Measurements from ENCODE around the gene KCTD14.
"Not testable (repeated sequence)": the region's sequence is repeated elsewhere in the genome, so short reads cannot be mapped to it uniquely, and the experiment has no call there.

The KCTD14 gene

DNA sequence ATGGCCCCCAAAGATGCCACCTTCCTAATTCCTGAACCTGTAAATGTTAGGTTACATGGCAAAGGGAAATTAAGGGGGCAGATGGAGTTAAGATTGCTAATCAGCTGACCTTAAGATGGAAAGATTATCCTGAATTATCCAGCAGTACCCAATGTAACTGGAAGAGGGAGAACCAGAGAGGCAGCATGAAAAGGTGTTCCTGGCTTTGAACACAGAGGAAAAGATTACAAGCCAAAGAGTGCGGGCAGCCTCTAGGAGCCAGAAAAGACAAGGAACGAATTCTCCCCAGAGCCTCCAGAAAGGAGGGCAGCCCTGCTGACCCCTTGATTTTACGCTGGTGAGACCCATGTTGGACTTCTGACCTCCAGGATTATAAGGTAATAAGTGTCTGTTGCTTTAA, 25.5 kb upstream of the KCTD14 start:
- no peak for DNase-seq

DNA sequence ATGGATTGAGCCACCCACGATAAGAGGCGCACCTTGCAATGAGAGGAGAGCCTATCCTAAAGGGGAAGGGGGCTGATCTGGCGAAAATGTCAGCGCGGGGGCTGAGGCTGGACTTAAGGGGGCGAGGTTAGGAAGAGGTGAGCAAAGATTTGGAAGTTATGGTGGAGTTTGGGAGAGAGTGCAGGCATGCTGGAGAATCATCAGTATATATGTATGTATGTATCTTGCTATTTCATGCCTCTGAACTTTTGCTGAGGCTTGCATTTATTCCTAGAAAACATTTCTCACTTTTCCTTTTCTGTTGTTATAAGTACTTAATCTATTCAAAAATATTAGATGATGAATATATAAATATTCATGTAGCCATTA, 23.4 kb upstream of the KCTD14 start:
- no peak for DNase-seq

DNA sequence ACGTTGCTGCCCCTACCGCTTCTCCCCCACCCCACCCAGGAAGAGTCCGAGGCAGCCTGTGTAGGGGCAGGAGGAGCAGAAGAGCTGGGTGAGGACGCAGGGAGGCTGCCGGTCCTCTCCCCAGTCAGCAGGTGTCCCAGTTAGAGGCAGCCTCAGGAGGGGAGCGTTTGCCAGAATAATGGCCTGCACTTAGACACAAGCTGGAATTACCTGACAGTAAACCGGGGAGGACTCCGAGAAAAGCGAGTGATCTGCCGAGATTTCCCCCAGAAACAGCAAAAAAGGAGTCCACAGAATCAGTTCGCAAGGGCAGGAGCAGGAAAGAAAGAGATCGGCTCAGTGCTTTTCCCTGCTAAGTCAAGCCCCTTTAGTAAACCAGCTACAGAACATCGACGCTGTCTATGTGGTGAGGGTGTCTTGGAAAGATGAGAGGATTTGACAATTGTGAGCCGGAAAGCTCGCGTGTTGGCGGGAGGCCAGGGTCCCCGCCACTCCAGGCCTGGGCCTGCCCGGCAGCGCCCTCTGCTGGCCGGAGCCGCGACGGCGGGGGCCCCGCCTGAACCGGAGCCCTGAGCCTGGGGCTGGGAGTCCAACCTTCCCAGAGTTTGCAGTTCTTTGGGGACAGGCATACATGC, 22.9 kb upstream of the KCTD14 start:
- peak in 51 of 56 donors; percentile 33 to 89 (median 75) for DNase-seq

DNA sequence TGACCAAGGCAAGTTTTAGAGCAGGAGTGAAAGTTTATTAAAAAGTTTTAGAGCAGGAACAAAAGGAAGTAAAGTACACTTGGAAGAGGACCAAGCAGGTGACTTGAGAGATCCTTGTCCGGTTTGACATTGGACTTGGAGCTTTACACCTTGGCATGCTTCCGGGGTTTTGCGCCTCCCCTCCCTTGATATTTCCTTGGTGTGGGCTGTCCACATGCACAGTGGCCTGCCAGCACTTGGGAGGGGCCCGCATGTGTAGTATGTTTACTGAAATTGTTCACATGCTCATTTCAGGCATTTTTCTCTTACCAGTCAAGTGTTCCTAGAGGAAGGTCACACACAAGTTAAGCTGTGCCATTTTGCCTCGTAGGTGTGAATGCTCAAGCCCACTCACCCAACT, 21.6 kb upstream of the KCTD14 start:
- no peak for DNase-seq

DNA sequence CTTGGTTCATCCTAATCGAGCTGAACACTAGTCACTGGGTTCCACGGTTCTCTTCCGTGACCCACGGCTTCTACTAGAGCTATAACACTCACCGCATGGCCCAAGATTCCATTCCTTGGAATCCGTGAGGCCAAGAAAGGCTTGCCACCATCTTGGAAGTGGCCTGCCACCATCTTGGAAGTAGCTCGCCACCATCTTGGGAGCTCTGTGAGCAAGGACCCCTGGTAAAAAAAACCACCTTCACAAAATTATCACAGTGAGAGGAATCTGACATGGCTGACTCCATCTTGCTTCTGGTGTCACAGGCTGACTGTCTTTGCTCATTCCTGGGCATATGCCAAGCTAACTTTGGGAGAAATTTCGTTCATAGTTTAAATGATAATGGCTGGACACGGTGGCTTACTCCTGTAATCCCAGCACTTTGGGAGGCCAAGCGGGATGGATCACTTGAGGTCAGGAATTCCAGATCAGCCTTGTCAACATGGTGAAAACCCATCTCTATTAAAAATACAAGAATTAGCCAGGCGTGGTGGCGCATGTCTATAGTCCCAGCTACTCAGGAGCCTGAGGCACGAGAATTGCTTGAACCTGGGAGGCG, 18.9 kb upstream of the KCTD14 start:
- no peak for DNase-seq

DNA sequence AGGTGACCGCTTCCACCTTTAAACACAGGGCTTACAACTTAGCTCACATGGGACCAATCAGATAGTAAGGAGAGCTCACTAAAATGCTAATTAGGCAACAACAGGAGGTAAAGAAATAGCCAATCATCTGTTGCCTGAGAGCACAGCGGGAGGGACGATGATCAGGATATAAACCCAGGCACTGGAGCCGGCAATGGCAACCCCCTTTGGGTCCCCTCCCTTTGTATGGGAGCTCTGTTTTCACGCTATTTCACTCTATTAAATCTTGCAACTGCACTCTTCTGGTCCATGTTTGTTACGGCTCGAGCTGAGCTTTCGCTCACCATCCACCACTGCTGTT, 18.3 kb upstream of the KCTD14 start:
- not testable (repeated sequence) for DNase-seq

DNA sequence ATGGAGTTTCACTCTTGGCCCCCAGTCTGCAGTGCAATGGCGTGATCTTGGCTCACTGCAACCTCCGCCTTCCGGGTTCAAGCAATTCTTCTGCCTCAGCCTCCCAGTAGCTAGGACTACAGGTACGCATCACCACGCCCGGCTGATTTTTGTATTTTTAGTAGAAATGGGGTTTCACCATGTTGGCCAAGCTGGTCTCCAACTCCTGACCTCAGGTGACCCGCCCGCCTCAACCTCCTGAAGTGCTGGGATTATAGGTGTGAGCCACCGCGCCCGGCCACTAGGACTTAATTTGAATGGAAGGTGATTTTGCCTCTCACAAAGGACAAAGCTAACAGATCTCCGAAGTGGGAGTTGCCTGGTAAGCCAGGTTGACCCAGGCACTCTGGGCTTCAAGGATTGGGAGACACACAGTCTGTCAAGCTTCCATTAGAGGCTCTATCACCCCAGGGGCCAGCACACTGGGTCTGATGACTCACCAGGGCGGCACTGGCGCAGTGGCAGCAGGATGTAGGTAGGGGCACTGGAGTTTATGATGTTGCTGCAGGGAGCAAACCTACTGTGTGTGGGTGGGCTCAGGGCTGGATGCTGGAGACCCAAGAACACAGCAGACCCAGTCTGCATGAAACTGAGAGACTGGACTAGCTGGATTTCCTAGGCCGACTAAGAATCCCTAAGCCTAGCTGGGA, 17.8 kb upstream of the KCTD14 start:
- no peak for DNase-seq

DNA sequence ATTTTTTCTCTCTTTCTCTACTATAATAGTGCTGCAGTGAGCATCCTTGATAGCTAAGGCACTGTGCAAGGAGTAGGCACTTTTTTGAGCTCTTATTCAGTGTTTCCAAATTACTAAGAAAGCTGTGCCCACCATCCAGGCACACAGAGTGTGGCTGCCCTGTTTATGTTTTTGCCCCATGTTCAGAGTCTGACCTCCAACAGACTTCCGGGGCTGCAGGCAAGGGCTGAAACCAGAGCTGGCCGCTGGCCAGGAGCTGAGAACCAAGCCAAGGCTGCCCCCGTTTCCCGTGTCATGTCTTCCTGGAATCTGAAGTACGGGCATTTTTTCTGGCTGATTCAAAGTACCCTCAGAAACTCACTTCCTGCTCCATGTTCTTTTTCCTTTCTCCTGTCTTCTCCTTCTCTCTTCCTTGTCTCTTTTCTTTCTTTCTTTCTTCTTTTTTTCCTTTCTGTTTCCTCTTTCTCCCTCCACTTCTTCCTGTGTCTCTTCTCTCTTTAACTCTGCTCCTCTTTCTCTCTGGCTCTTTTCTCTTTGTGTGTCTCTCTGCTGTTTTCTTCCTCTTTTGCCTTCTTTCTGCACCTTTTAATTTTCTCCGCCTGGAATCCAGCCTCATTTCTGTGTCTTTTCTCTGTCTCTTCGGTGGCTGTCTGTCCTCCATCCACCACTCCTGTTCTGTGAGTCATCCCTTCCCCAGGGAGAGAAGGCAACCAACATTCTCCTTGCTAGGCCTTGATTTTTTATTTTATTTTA, 17.0 kb upstream of the KCTD14 start:
- peak in 40 of 56 donors; percentile 4 to 72 (median 26) for DNase-seq

DNA sequence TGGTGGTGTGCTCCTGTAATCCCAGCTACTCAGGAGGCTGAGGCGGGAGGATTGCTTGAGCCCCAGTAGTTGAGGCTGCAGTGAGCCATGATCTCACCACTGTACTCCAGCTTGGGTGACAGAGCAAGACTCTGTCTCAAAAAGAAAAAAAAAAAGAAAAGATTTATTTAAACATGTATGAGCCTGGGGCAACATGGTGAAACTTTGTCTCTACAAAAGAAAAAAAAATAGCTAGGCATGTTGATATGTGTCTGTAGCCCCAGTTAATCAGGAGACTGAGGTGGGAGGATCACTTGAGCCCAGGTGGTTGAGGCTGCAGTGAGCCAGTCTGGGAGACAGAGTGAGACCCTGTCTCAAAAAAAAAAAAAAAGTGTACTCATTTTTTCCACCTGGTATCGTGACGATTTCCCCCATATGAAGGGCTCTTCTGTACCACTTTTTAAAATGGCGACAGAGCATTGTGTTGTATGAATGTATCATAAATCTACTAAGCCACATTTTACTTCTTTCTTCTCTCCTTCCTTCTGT, 16.4 kb upstream of the KCTD14 start:
- DNase-seq: no peak

DNA sequence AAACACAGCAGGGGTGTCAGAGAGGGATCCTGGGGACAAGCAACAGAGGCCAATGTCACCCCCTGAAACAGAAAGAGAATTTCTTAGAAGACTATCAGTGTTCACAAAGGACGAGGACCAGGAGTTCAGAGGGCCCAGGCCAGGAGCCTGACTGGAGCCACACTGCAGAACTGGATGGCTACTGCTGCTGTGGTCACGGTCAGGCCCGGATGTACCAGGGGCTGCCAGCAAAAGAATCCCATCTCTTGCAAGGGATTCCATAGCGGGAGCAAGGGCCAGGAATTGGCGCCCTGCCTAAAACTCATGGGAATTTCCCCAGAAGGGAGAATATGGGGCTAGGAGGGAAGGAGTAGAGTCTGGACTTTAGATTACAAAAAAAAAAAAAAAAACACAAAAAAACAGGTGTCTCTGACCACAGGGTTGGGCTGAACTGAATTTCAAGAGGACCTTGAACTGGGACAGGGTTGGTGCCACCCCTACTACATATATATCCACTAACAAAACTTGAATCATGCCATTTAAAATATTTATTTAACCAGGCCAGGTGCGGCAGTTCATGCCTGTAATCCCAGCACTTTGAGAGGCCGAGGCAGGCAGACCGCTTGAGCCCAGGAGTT, 15.7 kb upstream of the KCTD14 start:
- DNase-seq: no peak

DNA sequence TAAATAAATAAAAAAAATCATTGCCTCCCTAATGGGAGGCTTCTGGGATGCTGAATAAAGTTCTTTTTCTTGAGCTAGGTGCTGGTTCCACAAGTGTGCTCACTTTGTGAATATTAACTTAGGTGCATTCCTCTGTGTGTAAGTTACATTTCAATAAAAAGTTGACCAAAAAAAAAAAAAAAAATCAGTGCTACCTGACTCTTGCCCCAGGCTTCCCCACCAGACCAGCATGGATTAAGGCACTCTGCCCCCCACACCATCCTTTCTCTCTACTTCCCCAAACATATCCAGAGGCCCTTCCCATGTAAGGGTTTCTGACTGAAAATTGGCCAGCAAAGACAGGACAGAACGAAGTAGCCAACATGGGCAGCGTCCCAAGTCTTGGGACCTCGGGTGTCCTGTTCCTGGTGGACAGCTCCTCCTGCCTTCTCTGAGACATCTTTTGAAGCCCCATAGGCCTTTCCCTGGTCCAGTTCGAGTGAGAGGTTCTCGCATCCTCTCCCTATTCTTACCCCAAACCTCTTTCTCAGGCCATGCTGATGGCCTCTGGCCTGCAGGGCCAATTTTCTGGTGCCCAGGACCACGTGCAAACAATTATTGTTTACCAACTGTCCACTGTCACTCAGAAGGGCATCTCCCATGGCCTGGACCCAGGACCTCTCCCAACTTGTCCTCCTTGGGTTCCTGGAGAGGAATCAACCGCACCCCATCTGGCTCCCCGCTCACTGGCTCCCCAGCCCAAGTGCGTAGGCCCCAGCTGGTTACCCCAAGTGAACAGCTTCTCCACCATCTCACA, 14.9 kb upstream of the KCTD14 start:
- DNase-seq: no peak

DNA sequence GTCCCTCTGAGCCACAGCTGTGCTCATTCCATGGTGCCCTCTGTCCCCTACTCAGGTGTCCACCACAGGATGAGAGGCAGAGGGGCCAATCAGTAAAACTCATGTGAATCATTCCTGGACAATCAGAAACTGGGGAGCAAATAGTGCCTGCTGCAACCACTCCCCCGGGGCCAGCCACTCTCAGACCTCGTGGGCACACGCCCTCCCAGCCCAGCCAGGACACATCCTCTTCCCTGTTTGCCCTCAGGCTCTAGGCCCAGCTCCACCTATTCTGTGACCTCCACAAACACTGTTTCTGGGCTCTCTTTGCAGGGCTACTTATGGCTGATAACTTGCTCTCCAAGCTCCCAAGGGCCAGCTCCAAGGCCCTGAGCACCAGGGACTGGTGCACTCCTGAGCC, 14.0 kb upstream of the KCTD14 start:
- no peak for DNase-seq

DNA sequence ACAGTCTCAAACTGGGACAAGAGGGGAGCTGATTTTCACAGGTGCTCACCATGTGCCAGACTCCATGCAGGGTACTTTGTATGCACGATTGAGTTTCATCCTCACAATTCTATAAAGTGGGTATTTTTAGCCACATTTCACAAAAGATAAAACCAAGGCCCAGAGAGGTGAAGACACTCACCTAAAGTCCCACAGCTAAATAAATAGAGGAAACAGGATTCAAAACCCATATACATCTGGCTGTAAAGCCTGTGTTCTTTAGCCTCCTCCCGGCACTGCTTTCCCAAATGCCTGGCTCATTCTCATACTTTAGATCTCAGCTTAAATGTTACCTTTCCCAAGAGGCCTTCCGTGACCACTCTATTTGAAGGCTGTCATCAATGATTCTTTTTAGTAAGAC, 13.2 kb upstream of the KCTD14 start:
- no peak for DNase-seq

DNA sequence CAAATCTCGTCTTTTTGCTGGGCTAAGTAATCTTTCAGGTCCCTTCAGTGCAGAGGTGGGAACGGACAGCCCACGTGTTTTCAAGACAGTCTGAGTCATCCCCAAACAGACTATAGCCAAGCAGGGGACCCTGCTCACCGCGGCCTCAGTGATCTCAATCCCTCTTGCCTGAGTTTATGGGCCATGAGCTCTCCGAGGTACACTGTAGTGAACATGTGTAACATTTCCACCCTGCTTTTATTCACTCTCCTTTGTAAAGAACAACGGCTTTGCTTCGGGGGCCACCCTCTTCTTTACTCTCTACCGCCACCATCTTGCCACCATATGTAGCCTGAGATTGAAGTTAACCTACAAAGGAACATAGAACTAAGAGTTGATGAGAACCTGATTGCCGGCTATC, 11.5 kb upstream of the KCTD14 start:
- no peak for DNase-seq

DNA sequence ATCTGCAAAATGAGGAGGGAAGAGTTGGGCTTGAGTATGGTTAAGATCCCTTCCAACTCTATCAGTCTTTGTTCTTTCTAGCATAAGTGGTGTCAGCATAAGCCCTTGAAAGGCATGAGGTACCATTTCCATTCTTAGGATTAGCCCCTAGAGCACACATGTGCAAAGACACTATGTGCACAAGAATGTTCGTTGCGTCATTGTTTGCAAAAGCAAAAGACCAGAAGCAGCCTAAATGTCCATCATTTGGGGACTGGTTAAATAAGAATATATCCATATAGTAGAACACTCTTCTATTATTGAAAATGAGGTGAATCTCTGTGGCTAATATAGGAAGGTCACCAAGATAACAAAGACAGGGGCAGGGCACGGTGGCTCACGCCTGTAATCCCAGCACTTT, 10.0 kb upstream of the KCTD14 start:
- DNase-seq: no peak

DNA sequence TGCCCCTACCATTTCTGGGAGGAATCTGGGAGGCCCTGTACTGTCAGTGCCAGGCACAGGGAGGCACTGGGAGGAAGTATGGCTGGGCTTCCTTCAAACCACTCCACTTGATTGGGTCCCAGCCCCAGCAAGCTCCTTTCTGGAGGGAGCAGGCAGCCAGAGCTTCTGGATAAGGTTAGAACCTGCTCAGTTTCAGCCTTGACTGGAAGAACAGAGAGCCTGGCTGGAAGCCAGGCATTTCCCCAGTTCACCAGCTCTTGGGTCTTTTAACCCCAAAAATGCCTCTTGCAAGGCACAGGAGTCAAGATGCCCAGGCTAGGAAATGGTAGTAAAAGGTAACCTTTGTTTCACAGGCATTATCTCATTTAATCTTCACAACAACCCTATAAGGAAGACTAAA, 9.0 kb upstream of the KCTD14 start:
- peak in 1 of 56 donors; percentile 11 for DNase-seq

DNA sequence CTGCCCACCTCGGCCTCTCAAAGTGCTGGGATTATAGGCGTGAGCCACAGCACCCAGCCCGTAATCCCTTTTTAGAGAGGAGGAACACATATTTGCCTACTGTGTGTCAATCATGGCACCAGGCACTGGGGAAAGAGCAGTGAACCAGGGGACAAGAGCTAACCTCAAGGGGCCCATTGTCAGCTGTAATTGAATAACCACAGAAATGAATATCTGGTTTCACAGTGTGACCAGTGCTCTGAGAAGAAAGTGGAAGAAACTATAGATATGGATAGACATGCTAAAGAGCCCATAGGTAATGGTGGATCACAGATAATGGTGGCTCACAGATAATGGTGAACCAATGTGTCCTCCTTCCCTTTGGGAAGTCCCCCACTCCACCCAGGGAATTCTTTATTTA, 8.6 kb upstream of the KCTD14 start:
- no peak for DNase-seq

DNA sequence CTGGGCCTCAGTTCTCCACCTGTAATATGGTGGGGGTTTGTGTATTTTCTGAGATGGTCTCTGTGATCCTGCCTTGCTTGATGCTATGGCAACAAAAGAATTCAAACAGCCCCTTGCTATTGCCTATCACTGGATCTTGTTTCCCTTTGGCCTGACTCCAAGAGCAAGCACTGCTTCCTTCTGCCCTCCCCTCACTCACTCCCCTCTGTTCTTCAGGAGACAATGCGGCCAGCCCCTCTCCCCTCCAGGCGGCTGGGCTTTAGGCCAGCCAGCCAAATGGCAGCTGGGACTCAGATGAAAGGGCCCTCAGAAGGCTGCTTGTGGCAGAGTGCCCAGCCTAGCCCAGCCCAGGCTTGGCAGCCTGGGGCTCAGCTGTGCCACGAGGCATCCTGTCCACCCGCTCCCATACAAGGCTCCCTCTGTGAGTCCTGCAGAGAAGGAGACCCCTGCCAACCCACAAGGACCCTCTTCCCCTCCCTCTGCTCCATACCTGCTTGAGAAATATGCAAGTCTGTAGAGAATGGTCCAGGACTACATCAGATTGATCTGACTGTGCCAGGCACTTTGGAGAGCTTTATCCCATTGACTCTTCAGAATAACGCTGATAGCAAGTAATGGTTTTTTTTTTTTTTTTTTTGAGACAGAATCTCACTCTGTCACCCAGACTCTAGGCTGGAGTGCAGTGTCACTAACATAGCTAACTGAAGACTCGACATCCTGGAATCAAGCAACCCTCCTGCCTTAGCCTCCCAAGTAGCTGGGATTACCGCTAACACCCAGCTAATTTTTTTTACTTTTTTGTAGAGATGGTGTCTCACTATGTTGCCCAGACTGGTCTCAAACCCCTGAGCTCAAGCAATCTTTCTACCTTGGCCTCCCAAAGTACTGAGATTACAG, 7.6 kb upstream of the KCTD14 start:
- DNase-seq: peak; percentile 33 to 96 (median 90)

DNA sequence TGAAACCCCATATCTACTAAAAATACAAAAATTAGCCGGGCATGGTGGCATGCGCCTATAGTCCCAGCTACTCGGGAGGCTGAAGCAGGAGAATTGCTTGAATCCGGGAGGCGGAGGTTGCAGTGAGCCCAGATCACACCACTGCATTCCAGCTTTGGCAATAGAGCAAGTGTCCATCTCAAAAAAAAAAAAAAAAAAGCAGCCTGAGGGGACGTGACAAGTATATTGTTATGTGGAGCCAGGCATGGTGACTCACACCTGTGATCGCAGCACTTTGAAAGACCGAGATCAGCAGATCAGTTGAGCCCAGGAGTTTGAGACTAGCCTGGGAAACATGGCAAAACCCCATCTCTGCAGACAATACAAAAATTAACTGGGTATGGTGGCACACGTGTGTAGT, 5.3 kb upstream of the KCTD14 start:
- DNase-seq: not testable (repeated sequence)

DNA sequence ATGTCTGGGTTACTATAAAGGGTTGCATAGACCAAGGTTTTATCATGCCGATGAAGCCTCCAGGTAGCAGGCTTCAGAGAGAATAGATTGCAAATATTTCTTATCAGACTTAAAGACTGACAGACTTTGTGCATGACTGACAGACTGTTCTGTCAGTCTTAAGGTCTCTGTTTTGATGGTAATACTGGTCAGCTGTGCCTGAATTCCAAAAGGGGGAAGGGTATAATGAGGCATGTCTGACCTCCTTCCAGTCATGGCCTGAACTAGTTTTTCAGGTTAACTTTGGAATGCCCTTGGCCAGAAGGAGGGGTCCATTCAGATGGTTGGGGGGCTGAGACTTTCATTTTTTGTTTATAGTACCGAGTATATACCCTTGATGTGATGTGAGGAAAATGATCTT, 4.7 kb upstream of the KCTD14 start:
- no peak for DNase-seq
